IPS-18c (cell line): ENCODE measurements around the gene GRK4.

Source experiments
- H3K4me3 ChIP-seq: 2 replicates; pipeline ENCODE4 v1.7.0; 2013; ENCODE audit warnings: low read depth, mild to moderate bottlenecking, low read length, moderate library complexity; ENCODE audit not compliant: insufficient read depth
- H3K9me3 ChIP-seq: one replicate; pipeline ENCODE4 v1.6.1; 2013; ENCODE audit warnings: mild to moderate bottlenecking, low read length, moderate library complexity; ENCODE audit not compliant: control insufficient read depth, insufficient read depth

GRK4 gene

GRCh38 chr4:3065551-3065950 lies 102.2 kb downstream of the GRK4 start:
- peaks cover 1% of the 10 kb centered on the region for H3K9me3 ChIP-seq
- no peak overlapping the region for H3K4me3 ChIP-seq

GRCh38 chr4:3066836-3067400 lies 103.5 kb downstream of the GRK4 start:
- Histone ChIP-seq H3K4me3 (no peak overlapping the region), H3K9me3 (no peaks in the 10 kb centered on the region)

GRCh38 chr4:3067473-3068001 lies 104.2 kb downstream of the GRK4 start:
- Histone ChIP-seq H3K9me3 (no peaks in the 10 kb centered on the region), H3K4me3 (no peak overlapping the region)

GRCh38 chr4:3069661-3070199 lies 106.4 kb downstream of the GRK4 start:
- Histone ChIP-seq H3K9me3 (no peaks in the 10 kb centered on the region), H3K4me3 (no peak overlapping the region)

GRCh38 chr4:3070709-3071500 lies 107.5 kb downstream of the GRK4 start:
- H3K4me3 ChIP-seq, result no peak overlapping the region
- no peaks in the 10 kb centered on the region for H3K9me3 ChIP-seq

- no peaks in the 10 kb centered on the region for H3K9me3 ChIP-seq
- H3K4me3 ChIP-seq, result no peak overlapping the region
These were observed 108.4 kb downstream of the GRK4 start for GRCh38 chr4:3071811-3072210.

GRCh38 chr4:3073158-3074077 lies 110.0 kb downstream of the GRK4 start:
- Histone ChIP-seq H3K4me3 (peak overlapping the region; percentile 71), H3K9me3 (no peaks in the 10 kb centered on the region)

- no peaks in the 10 kb centered on the region for H3K9me3 ChIP-seq
- H3K4me3 ChIP-seq, result peak within 1 kb of the TSS; percentile 100
These were observed 110.9 kb downstream of the GRK4 start, which contains the start of the genes HTT and HTT-AS for GRCh38 chr4:3074078-3074845. Gene HTT, plus strand, starts transcription at chr4:3074681. Its CDS starts 145 bp downstream, at chr4:3074826. Gene HTT-AS, minus strand, starts transcription at chr4:3074538.

GRCh38 chr4:3074846-3075651 lies 111.7 kb downstream of the GRK4 start:
- Histone ChIP-seq H3K4me3 (peak overlapping the region; percentile 100), H3K9me3 (no peaks in the 10 kb centered on the region)

GRCh38 chr4:3075652-3075981 lies 112.2 kb downstream of the GRK4 start:
- H3K4me3 ChIP-seq, result peak overlapping the region; percentile 87
- H3K9me3 ChIP-seq, result no peaks in the 10 kb centered on the region

GRCh38 chr4:3077796-3078195 lies 114.4 kb downstream of the GRK4 start:
- H3K4me3 ChIP-seq, result no peak overlapping the region
- no peaks in the 10 kb centered on the region for H3K9me3 ChIP-seq

GRCh38 chr4:3079694-3080123 lies 116.3 kb downstream of the GRK4 start:
- Histone ChIP-seq H3K9me3 (no peaks in the 10 kb centered on the region), H3K4me3 (no peak overlapping the region)

GRCh38 chr4:3082925-3083515 lies 119.6 kb downstream of the GRK4 start:
- Histone ChIP-seq H3K9me3 (no peaks in the 10 kb centered on the region), H3K4me3 (no peak overlapping the region)

GRCh38 chr4:3083732-3084131 lies 120.4 kb downstream of the GRK4 start:
- H3K9me3 ChIP-seq, result no peaks in the 10 kb centered on the region
- no peak overlapping the region for H3K4me3 ChIP-seq

GRCh38 chr4:3085948-3086670 lies 122.7 kb downstream of the GRK4 start:
- Histone ChIP-seq H3K9me3 (no peaks in the 10 kb centered on the region), H3K4me3 (no peak overlapping the region)
